NB4 (cell line): ENCODE data around the gene NUP62.

Experiments
- DNase-seq: peaks from one replicate; pipeline ENCODE4 v3.0.0; 2010; ENCODE audit warnings: low read depth
- H3K4me3 ChIP-seq: one replicate; pipeline ENCODE4 v1.5.1; 2011; ENCODE audit warnings: mild to moderate bottlenecking, low read depth, low read length, moderate library complexity
- MYC ChIP-seq: IDR thresholded peaks from 2 replicates; pipeline ENCODE4 v1.6.1; 2011; ENCODE audit warnings: low read depth, low read length
- POLR2A ChIP-seq: IDR thresholded peaks from 2 replicates; pipeline ENCODE4 v1.6.1; 2011; ENCODE audit warnings: mild to moderate bottlenecking; ENCODE audit not compliant: insufficient read length; ENCODE audit errors: extremely low read depth
- TF ChIP-seq, protein P1 (sequence below): IDR thresholded peaks from one replicate; pipeline ENCODE4 v1.5.1; 2012; ENCODE audit warnings: low read depth, low read length
- TF ChIP-seq, protein P2 (sequence below): IDR thresholded peaks from 2 replicates; pipeline ENCODE4 v1.6.1; 2011; ENCODE audit warnings: low read depth, low read length

NUP62 gene

DNA sequence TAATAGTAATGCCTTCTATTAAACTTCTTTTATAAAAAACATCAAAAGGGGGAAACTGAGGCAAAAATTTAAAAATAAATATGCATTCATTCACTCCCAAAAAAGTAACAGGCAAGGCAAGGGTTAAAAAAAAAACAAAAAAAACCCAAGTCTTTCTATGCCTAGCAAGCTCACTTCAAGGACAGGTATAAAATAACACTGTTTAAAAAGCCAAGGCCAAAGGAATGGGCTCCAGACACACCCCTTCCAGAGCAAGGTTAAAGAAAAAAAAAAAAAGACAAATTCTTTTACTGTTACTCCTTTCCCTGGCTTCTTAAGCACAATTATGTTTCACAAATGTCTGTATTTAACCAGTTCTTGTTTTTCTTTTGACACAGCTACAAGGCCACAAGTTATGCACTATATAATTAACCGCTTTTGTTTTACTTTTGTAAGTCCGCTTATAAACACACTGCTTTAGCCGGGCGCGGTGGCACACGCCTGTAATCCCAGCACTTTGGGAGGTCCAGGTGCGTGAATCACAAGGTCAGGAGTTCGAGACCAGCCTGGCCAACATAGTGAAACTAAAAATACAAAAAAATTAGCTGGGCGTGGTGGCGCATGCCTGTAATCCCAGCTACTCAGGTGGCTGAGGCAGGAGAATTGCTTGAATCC lies 28.1 kb upstream of the NUP62 start:
- no peak overlapping the region for H3K4me3 ChIP-seq
- TF ChIP-seq MYC (no peak), POLR2A (no peak)
- TF ChIP-seq, protein P1, sequence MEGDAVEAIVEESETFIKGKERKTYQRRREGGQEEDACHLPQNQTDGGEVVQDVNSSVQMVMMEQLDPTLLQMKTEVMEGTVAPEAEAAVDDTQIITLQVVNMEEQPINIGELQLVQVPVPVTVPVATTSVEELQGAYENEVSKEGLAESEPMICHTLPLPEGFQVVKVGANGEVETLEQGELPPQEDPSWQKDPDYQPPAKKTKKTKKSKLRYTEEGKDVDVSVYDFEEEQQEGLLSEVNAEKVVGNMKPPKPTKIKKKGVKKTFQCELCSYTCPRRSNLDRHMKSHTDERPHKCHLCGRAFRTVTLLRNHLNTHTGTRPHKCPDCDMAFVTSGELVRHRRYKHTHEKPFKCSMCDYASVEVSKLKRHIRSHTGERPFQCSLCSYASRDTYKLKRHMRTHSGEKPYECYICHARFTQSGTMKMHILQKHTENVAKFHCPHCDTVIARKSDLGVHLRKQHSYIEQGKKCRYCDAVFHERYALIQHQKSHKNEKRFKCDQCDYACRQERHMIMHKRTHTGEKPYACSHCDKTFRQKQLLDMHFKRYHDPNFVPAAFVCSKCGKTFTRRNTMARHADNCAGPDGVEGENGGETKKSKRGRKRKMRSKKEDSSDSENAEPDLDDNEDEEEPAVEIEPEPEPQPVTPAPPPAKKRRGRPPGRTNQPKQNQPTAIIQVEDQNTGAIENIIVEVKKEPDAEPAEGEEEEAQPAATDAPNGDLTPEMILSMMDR, result no peak
- TF ChIP-seq, protein P2, sequence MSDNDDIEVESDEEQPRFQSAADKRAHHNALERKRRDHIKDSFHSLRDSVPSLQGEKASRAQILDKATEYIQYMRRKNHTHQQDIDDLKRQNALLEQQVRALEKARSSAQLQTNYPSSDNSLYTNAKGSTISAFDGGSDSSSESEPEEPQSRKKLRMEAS, result no peak
- no peak for DNase-seq

DNA sequence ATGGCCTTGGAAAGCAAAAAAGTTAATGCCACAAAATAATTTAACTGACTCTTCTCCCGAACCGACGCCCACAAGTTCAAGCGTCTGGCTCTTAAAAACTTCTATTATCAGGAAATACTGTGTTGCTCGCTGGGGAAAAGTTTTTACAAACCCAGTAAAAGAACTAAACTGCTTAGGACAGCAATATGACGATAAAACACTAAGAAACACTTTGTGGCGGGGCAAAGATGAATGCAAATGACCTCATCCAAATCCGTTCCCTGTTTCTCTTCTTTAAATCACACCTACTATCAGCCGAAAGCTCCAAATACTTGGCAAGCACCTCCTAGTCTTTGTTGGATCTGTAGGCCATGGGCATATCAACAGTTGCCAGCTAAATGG lies 26.8 kb upstream of the NUP62 start:
- TF ChIP-seq POLR2A, result no peak
- TF ChIP-seq, protein P1, result no peak

DNA sequence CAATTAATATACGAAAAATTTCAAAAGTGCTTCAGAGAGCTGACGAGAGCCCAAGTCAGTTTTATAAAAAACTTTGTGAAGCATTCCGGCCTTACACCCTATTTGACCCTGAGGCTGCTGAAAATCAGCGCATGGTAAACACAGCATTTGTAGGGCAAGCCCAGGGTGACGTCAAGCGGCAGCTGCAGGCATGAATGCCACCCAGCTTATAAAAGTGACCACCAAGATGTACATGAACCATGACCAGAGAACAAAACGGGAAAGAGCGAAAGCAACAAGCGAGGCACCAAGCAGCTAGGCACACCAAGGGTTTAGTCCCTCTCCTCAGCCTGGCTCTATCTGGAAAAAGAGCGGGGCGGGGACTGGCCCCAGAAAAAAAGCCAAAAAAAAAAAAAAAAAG lies 25.6 kb upstream of the NUP62 start:
- TF ChIP-seq, protein P1, result no peak
- TF ChIP-seq, protein P2, result no peak
- TF ChIP-seq MYC (no peak), POLR2A (no peak)
- no peak for DNase-seq
- H3K4me3 ChIP-seq, result peak overlapping the region; percentile 42

More for the DNA sequence above, 26.8 kb upstream of the NUP62 start:
- no peak overlapping the region for H3K4me3 ChIP-seq
- no peak for DNase-seq

DNA sequence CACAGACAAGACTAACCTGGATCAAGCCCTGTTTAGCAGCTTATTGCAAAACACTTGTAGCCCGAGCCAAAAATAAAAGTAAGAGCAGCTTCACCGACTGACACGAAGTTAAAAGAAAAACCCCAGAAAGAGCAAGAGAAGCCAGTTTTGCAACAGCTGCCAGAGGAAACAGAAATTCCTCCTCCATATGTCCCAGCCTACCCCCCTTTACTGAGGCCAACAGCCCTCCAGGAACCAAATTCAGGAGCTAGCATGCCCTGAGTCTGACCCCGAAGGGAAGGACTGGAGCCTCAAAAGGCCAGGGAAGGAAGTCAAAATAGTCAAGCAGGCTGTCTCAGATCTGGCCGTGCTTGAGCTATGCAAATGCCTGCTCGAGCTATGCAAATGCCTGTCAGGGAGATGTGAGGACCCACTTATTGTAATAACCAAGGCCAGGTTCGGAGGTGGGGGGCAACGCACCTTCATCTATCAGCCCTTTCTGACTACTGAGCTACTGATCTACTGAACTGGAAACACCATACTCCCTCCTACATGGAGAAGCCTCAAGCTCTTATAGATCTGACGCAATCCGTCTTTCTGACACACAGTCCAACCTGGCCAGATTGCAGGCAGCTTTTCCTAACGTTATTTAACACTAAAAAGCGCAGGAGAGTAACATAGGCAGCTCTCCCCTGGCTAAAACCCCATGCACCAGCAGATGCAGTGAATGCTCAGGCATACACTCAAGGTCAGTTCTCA lies 25.0 kb upstream of the NUP62 start:
- peak; percentile 74 for DNase-seq
- peak overlapping the region; percentile 42 for H3K4me3 ChIP-seq
- TF ChIP-seq, protein P1, result no peak
- TF ChIP-seq POLR2A (no peak), MYC (no peak)
- TF ChIP-seq, protein P2, result 0 out of 2 replicates have a peak, but pooled peaks have one; percentile 15

DNA sequence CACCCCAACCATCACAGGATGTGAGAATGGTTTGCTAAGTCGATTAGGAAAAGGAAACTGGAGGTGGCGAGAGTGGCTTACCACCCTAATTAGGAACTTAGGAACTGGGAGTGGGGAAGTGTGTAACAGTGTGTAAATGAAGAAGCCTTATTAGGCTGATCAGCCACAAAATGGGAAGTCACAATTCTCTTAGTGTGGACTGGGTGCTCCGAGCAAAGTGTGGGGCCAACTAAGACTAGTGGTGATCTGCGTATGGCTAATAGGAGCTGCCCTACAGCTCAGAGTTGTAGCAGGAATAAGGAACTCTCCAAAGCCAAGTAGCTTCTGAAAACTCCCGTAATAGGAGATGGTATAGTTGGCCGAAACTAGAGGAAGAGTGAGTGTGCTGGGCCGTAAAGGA lies 24.1 kb upstream of the NUP62 start:
- H3K4me3 ChIP-seq, result no peak overlapping the region
- TF ChIP-seq, protein P2, result no peak
- TF ChIP-seq POLR2A (no peak), MYC (no peak)
- TF ChIP-seq, protein P1, result no peak
- peak; percentile 61 for DNase-seq
